Kidney (tissue), 14 donors: ENCODE data around the gene RAET1G. TPM values are rescaled to one million over a fixed set of nuclear protein-coding genes. Genes with fewer than 3 reads are reported as not detected.
A peak's percentile ranks its signal among the peaks of the same experiment; 100 is the strongest.
"Not testable (repeated sequence)": the region's sequence is repeated elsewhere in the genome, so short reads cannot be mapped to it uniquely, and the experiment has no call there.

Experiments used
- DNase-seq, 5 donors: peaks; one replicate each; pipeline ENCODE4 v3.0.0-alpha.2; 2013 to 2020
- FAIRE-seq: peaks from 2 replicates; lab custom pipeline; 2012; peaks lifted over from hg19 to GRCh38; lab: Jason Lieb, UNC
- H3K27ac ChIP-seq, 2 donors: one replicate each; pipeline ENCODE4 v1.7.0; 2013; ENCODE audit warnings: low read depth in 2 of 2, low read length in 2 of 2, inconsistent platforms in 1 of 2
- H3K27me3 ChIP-seq: one replicate; pipeline ENCODE4 v1.7.1; 2013; ENCODE audit warnings: low read length, inconsistent platforms; ENCODE audit not compliant: control insufficient read depth, insufficient read depth
- H3K36me3 ChIP-seq, 3 donors: one replicate each; pipeline versions ENCODE4 v1.7.0 to v1.7.1; 2013; ENCODE audit warnings: low read length in 3 of 3, control low read depth in 1 of 3, inconsistent platforms in 1 of 3; ENCODE audit not compliant: insufficient read depth in 3 of 3, control insufficient read depth in 2 of 3
- H3K4me1 ChIP-seq, 3 donors: one replicate each; pipeline versions ENCODE4 v1.7.0 to v1.7.1; 2013; ENCODE audit warnings: low read length in 3 of 3, inconsistent platforms in 1 of 3, low read depth in 1 of 3; ENCODE audit not compliant: control insufficient read depth in 2 of 3, insufficient read depth in 2 of 3
- H3K4me3 ChIP-seq, 3 donors: one replicate each; pipeline versions ENCODE4 v1.7.0 to v1.8.1; 2013; ENCODE audit warnings: low read length in 3 of 3, control low read depth in 1 of 3, inconsistent platforms in 1 of 3
- H3K9ac ChIP-seq, 3 donors: one replicate each; pipeline versions ENCODE4 v1.7.0 to v1.7.1; 2013; ENCODE audit warnings: low read length in 3 of 3, control low read depth in 1 of 3, inconsistent platforms in 1 of 3
- H3K9me3 ChIP-seq, 3 donors: one replicate each; pipeline versions ENCODE4 v1.7.0 to v1.7.1; 2013; ENCODE audit warnings: low read length in 3 of 3, control low read depth in 1 of 3, inconsistent platforms in 1 of 3; ENCODE audit not compliant: control insufficient read depth in 2 of 3, insufficient read depth in 1 of 3
- intact Hi-C: fragments of 100-400 bp; cut with DNase I; formaldehyde crosslinking; loops from one replicate; pipeline ENCODE4 v1.11.1; 2022
- polyA plus RNA-seq: library from polyadenylated mRNA; stranded (reverse); fragments of 350-450 nt; fragmentation: Illumina TruSeq; extraction: RNeasy Lipid Tissue Mini Kit (QIAGEN cat#74804); gene quantifications from one replicate; pipeline ENCODE4 v1.2.3, GENCODE V29; 2014; ENCODE audit warnings: low read depth, low replicate concordance; ENCODE audit not compliant: insufficient read depth
- total RNA-seq: library from RNA; stranded (reverse); fragmentation: NEBNext Ultra II Directional; extraction: Animal tissue kit (Norgen Biotek cat#: 25700); gene quantifications from one replicate; pipeline ENCODE4 v1.2.1, GENCODE V29; 2021
- TF ChIP-seq, protein P1 (sequence below): IDR thresholded peaks from 3 replicates; pipeline ENCODE4 v1.5.1; 2012; ENCODE audit warnings: mild to moderate bottlenecking, moderate library complexity, borderline replicate concordance; ENCODE audit not compliant: insufficient read depth; ENCODE audit errors: extremely low read depth
- donor health status: control.
- donor health status: control.
- donor health status: control.
- donor health status: control.
- donor health status: control.
- donor health status: DM: yes; HTN: yes; CAD: no.
- donor health status: Normal renal cell carcinoma (clear cell type).

RAET1G gene
- total and polyA plus RNA-seq, 2 donors from 2014 or later: 0.41 to 1.3 TPM

DNA sequence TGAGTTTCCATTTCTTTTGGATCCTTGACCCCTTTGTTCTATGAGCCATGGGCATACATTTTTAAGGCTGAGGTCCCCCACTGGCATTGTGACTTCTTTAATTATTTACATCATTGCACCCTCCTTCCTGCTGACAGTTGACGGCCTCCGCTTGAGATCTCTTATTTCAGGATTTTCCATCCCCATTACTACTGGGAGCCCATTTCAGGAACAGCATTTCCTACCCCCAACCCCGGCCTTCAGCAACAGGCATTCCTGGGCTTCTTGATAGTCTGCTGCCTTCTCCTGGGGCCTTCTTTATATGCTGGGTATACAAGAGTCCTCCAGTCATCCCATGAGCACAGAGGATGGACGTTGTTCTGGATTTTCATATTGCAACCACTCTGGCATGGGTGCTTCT lies 44.7 kb upstream of the RAET1G start:
- H3K9me3 ChIP-seq: no peaks in the 10 kb centered on the region
- no peak for FAIRE-seq

DNA sequence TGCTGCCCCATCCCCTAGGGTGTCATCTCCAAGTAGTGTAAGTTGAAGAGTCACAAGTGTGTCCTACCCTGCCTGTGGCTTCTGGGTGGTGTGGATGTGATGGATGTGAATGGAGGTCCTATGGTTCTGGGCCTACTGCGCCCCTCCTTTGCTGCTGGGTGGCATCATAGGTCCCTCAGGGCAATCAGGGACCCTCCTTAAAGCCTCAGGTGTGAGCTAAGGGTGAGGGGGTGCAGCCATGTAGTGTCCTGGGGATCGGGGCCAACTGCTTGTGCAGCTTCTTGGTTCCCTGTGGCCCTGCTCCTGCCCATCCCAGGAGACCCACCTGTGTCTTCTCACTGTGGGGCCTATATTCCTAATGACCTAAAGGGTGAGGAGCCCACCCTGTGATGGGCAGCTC lies 43.4 kb upstream of the RAET1G start:
- H3K36me3 ChIP-seq, FAIRE-seq, intact Hi-C loops, H3K27ac ChIP-seq, H3K9me3 ChIP-seq, H3K9ac ChIP-seq, H3K4me3 ChIP-seq: not testable (repeated sequence)
- DNase-seq: peak in 1 of 5 donors; percentile 5
- Histone ChIP-seq H3K4me1 (peaks cover 0 to 20% (median 6%) of the 10 kb centered on the region in 3 donors), H3K27me3 (peaks cover 28% of the 10 kb centered on the region)

More for the DNA sequence above, 44.7 kb upstream of the RAET1G start:
- H3K27ac ChIP-seq: no peak overlapping the region
- intact Hi-C loops: no loop called here
- H3K4me1 ChIP-seq: peaks cover 0 to 20% (median 6%) of the 10 kb centered on the region in 3 donors
- TF ChIP-seq, protein P1, sequence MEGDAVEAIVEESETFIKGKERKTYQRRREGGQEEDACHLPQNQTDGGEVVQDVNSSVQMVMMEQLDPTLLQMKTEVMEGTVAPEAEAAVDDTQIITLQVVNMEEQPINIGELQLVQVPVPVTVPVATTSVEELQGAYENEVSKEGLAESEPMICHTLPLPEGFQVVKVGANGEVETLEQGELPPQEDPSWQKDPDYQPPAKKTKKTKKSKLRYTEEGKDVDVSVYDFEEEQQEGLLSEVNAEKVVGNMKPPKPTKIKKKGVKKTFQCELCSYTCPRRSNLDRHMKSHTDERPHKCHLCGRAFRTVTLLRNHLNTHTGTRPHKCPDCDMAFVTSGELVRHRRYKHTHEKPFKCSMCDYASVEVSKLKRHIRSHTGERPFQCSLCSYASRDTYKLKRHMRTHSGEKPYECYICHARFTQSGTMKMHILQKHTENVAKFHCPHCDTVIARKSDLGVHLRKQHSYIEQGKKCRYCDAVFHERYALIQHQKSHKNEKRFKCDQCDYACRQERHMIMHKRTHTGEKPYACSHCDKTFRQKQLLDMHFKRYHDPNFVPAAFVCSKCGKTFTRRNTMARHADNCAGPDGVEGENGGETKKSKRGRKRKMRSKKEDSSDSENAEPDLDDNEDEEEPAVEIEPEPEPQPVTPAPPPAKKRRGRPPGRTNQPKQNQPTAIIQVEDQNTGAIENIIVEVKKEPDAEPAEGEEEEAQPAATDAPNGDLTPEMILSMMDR: no peak
- no peaks in the 10 kb centered on the region for H3K36me3 ChIP-seq
- H3K9ac ChIP-seq: no peak overlapping the region
- peak in 1 of 5 donors; percentile 5 for DNase-seq
- H3K27me3 ChIP-seq: peaks cover 28% of the 10 kb centered on the region
- H3K4me3 ChIP-seq: no peak overlapping the region

DNA sequence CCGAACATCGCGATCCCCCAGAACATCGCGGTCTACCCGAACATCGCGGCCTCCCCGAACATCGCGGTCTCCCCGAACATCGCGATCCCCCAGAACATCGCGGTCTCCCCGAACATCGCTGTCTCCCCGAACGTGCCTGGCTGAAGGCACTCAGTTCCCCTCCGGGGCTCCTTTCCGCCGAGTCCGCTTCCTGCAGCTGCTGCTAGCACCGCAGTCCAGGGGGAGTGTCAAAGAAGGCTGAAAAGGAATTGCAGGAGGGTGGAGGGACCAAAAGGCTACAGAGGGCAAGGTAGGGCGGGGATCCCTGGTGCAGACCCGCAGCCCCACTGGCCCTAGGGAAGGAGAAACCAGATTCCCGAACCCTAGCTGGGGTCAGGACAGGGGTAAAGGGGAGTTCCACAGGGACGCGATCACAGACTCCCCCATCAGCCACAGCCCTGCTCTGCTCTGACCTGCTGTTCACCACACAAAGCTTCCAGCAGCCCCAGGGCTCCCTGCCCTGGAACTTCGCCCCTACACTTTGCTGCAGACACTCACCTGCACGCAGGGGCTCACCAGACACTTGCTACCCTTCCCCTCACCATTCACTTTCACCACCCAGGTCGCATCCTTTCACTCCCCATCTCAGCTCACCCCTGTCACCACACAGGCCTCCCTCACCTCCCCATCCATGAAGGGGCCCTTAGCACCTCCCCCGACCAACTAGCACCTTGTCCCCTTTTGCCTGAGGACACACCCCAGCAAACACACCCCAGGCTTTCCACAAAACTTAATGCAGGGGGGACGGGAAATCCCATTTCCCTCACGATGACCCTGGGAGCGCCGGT lies 42.5 kb upstream of the RAET1G start:
- intact Hi-C loops: no loop called here
- DNase-seq (peak in 2 of 5 donors; percentile 49 to 63), FAIRE-seq (no peak)
- no peaks in the 10 kb centered on the region for H3K9me3 ChIP-seq
- peak overlapping the region in 1 of 3 donors; percentile 59 for H3K4me3 ChIP-seq
- no peaks in the 10 kb centered on the region for H3K36me3 ChIP-seq
- H3K9ac ChIP-seq: no peak overlapping the region
- H3K27me3 ChIP-seq: peaks cover 31% of the 10 kb centered on the region
- H3K4me1 ChIP-seq: peaks cover 0 to 20% (median 6%) of the 10 kb centered on the region in 3 donors
- TF ChIP-seq, protein P1: no peak
- no peak overlapping the region for H3K27ac ChIP-seq
